ENCODE measurements around the gene RPUSD3.
"Not testable (repeated sequence)": the region's sequence is repeated elsewhere in the genome, so short reads cannot be mapped to it uniquely, and the experiment has no call there.

Gene RPUSD3, protein sequence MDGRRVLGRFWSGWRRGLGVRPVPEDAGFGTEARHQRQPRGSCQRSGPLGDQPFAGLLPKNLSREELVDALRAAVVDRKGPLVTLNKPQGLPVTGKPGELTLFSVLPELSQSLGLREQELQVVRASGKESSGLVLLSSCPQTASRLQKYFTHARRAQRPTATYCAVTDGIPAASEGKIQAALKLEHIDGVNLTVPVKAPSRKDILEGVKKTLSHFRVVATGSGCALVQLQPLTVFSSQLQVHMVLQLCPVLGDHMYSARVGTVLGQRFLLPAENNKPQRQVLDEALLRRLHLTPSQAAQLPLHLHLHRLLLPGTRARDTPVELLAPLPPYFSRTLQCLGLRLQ

DNA sequence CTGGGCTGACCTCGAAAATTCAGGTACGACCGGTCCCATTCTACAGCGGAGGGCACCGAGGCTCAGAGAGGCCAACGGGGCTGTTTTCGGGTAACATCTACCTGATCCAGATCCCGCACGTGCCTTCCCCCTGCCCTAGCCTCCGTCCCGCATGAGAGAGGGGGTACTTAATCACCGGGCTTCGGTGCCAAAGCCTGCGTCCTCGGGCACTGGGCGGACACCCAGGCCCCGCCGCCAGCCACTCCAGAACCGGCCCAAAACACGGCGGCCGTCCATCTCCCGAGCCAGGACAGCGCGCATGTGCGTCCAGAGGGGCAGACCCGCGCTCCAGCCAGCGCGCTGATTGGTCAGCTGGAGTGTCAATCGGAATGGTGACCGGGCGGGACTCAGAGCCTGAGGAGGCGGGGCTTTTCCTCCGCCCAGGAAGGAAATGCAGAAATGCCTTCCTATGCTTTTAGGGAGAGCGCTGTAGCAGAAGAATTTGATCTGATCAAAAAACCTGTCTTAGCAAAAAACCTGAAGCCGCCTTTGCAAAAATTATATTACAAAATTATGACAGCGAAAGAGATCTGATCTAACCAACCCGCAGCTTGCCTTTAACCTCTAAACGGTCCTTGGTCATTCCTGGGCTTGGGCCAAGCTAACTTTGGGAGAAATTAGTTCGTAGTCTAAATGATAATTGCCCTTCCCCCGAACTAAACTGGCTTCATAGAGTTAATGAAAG is at the start of gene RPUSD3:
TSS of gene RPUSD3 (minus strand) at position 294 of the 724 bp plus-strand sequence. CDS start at position 276, 18 bp downstream.
- DNase-seq (ENCODE audit: low spot score): peak; percentile 97

DNA sequence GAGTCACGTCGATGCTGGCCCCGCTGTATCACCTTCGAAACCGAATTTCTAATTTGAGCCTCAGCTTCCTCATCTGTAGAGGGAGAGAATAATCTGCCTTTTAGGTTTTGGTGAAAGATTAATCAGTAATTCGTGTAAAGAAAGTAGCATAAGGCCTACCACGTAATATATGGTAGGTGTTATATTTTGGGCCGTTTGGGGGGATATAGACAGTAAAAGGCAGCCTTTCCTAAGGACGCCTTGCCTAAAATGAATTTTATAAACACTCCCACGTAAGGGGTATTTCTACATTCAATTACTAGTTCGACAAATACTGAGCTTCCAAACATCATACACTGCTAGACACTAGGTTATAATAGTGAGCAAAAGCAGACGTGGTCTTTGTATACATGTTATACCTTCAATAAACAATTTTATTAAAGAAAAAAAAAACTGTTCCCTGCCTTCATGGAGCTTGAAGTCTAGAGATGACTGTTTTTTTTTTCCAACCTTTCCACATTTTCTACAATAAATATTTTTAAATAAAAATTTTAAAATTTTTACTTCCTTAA is 47.3 kb upstream of the RPUSD3 start:
- no peak for DNase-seq (ENCODE audit: low spot score)

DNA sequence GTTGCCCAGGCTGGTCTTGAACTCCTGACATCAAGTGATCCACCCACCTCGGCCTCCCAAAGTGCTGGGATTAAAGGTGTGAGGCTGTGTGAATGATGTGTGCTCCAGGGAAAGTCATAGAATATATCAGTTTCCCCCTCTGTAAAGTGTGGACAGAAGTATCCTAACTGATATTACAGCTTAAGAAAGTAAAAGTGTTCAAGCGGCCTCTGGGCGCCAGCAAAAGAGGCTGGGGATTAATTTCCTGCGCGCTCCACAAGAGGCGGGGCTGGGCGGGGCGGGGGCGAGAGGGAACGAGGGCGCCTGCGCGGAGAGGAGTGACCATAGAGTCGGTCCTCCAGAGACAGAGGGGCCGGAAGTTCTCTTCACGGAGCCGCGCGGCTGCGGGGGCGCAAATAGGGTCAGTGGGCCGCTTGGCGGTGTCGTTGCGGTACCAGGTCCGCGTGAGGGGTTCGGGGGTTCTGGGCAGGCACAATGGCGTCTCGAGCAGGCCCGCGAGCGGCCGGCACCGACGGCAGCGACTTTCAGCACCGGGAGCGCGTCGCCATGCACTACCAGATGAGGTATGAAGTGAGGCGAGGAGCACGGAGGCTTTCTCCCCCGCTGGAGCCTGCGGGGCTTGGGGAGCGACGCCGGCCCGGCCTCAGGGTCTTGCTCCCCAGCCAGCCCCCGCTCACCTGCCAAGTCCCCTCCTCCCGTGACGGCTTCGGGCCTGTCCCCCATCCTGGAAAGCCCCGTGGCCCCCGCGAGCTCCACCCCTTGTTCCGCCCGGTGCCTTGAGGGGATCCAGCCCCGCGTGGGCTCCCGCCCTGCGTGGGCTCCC is 46.7 kb upstream of the RPUSD3 start, which contains the start of gene JAGN1:
TSS of gene JAGN1 (plus strand) at position 362 of the 823 bp plus-strand sequence. CDS start at position 475, 113 bp downstream.
- DNase-seq (ENCODE audit: low spot score): peak; percentile 89

DNA sequence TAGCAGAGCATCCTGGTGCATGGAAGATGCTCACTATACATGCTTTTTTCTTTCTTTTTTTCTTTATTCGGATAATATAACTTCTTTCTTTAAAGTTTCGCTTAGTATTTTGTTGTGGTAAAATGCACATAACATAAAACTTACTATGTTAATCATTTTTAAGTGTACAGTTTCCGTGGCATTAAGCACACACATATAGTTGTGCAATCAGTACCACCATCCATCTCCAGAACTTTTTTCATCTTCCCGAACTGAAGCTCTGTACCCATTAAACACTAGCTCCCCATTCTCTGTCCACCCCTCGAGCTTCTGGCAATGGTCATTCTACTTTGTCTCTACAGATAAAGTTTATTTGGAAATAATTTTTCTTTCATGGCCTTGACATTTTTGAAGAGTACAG is 45.6 kb upstream of the RPUSD3 start:
- DNase-seq (ENCODE audit: low spot score): no peak

DNA sequence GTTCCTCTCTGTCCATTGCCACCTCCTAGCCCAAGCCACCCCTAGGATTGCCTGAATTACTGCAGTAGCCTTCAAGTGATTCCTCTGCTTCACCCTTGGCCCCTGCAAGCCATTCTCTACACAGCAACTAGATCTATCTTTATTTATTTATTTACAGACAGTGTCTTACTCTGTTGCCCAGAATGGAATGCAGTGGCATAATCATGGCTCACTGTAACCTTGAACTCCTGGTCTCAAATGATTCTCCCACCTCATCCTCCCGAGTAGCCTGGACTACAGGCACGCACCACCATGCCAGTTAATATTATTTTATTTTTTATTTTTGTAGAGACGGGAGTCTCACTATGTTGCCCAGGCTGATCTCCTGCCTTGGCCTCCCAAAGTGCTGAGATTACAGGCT is 44.7 kb upstream of the RPUSD3 start:
- DNase-seq (ENCODE audit: low spot score): no peak

DNA sequence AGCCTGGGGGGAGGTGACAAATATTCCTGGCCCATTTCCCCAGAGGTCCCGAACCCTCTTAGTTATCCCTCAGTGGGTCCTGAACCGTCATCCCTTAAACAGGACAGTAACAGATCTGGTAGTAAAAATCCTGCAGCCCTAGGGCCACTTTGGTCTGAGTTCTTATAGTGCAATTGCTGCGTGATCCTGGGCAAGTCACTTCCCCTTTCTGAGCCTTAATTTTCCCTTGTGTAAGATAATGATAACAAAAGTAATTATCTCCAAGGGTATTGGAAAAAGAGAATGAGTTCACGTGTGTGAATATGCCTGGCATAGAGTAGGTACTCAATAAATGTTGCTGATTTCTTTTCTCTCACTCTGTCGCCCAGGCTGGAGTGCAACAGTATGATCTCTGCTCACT is 43.7 kb upstream of the RPUSD3 start:
- no peak for DNase-seq (ENCODE audit: low spot score)

DNA sequence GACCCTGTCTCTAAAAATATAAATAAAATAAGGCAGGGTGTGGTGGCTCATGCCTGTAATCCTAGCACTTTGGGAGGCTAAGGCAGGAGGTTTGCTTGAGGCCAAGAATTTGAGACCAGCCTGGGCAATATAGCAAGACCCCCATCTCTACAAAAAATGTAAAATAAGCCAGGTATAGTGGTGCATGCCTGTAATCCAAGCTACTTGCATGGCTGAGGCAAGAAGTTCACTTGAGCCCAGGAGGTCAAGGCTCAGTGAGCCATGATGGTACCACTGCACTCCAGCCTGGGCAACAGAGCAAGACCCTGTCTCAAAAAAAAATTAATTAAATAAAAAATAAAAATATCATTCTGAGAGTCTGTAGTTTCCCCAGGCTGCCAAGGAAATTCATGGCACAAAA is 42.5 kb upstream of the RPUSD3 start:
- no peak for DNase-seq (ENCODE audit: low spot score)

DNA sequence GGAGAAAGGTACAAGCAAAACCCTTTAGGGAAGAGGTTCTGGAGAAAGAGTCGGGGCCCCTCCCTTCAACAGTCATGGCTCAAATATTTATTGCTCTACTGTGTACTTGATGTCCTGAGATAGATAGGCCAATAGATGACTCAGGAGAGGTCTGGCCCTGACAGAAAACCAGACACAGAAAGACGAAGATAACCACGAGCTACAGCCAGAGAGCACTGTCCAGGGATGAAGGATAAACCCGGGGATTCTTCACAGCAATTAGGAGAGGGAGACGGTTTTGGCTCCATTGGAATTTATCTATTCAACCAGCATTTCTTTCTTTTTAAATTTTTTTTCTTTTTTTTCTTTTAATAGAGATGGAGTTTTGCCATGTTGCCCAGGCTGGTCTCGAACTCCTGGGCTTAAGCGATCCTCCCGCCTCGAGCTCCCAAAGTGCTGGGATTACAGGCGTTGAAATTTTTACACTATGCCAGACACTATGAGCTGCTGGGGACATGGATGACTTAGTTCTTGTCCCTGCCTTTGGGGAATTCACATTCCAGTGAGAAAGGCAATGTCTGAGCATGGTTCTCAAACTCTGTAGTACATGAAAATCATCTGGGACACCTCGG is 40.9 kb upstream of the RPUSD3 start:
- no peak for DNase-seq (ENCODE audit: low spot score)

DNA sequence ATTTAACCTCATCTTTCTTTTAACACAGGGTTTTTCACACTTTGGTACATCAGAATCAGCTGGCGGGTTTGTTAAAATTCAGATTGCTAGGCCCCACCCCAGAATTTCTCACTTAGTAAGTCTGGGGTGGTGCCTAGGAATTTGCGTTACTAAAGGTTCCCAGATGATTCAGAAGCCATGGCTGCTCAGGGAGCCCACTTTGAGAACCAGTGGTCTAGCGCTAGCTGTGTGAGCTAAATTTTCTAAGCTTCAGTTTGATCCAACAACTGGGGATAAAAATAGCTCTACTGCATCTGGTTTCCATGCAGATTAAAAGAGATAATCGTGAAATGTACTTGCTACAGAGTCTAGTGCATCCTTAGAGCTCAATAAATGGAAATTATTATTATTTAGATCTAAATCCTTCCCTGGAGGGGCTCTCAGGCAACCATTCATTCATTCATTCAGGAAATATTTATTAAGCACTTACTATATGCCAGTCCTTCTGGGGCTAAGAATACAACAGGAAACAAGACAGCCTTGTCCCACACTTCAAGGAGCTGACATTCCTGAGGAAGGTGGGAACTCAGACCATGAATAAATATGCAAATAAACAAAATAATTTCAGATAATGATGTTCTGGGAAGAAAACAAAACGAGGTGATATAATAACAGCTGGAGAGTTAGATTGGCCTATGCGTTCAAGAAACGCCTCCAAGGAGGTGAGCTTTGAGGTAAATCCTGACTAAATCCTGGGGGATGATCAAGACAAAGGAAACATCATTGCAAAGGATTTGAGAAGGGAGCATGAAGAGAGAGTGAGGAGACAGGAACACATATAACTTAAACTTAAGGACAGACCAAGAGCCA is 40.1 kb upstream of the RPUSD3 start:
- DNase-seq (ENCODE audit: low spot score): no peak

DNA sequence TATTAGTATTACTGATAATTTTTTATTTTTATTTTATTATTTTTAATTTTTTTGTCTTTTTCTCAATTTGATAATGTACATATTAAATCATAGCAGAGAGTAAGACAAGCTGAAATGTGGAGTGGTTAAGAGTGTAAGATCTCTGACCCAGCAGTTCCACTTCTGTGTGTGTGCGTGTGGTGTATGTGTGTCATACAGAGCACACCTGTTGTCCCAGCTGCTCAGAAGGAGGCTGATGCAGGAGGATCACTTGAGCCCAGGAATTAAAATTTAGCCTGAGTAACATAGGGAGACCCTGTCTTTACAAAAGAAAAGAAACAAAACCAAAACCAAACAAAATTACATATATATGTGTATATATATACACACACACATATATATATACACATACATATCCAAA is 37.6 kb upstream of the RPUSD3 start:
- DNase-seq (ENCODE audit: low spot score): no peak

DNA sequence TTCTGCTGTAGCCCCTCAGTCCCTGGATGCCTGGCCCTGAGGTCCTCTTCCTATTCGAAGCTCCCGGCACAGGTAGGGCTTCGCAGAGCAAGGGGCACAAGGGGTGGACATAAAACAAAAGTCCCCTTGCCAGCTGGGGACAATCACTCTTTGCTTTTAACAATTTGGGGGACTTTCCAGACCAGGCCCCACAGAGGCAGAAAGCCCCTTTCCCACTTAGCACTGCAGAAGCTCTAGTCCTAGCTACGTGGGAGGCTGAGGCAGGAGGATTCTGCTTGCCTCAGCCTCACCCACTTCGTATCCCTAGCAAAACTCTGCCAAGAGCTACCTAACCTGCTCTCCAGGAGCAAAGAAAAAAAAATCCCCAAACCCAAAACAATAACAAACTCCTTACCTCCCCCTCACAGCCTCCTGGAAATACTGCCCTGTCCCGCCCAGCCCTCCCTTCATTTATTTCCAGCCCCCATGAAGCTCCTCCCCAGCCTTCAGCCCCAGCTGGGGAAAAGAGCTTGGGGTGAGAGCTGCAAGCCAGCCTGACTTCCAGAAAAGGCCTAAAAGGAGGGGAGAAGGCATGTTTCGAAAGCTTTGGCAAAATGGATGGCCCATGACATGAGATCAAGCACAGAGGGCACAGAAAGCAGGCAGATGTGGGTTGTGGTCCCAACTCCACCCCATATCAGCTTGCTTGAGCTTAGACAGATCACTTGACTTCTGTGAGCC is 36.2 kb upstream of the RPUSD3 start, which contains the start of gene CIDEC:
TSS of gene CIDEC (minus strand) at position 424 of the 720 bp plus-strand sequence. CDS start 1,767 bp downstream, outside the sequence.
- DNase-seq (ENCODE audit: low spot score): no peak

DNA sequence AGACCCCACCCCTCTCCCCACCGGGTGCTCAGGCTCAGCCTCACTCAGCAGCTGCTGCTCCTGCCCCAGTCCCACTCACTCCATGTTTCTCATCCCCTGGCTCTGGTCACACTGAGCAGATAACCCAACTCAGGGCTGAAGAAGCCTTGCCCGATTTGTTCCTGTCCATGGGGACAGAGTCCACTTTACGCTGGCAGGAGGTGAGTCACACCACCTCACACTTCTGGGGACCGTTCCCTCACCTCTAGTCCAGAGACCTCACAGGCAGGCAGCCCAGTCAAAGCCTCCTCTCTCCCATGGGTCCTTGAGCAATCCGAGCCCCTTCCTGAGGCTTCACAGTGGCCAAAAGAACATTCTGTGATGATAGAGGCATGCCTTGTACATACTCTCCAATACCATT is 34.9 kb upstream of the RPUSD3 start:
- DNase-seq (ENCODE audit: low spot score): no peak

DNA sequence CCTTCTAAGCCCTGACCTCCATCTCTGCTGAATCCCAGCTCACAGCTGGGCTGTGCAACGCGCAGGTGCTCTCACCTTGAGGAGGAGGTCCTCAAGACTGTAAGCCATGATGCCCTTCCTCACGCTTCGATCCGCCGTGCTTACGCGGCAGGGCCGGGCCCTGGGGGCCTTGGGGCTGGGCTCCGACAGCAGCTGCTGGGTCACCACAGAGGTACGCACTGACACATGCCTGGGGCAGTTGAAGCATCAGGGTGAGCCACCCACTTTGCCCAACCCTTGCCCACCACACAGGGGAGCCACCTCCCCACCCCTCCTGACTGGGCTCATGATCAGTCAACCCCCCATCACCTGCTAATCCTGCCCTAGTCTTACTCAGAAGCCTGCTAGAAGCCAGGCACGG is 33.2 kb upstream of the RPUSD3 start:
- DNase-seq (ENCODE audit: low spot score): no peak

DNA sequence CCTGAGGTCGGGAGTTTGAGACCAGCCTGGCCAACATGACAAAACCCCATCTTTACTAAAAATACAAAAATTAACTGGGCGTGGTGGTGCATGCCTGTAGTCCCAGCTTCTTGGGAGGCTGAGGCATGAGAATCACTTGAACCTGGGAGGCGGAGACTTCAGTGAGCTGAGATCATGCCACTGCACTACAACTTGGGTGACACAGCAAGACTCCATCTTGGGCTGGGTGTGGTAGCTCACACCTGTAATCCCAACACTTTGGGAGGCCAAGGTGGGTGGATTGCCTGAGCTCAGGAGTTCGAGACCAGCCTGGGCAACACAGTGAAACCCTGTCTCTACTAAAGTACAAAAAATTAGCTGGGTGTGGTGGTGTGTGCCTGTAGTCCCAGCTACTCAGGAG is 32.4 kb upstream of the RPUSD3 start:
- not testable (repeated sequence) for DNase-seq (ENCODE audit: low spot score)

DNA sequence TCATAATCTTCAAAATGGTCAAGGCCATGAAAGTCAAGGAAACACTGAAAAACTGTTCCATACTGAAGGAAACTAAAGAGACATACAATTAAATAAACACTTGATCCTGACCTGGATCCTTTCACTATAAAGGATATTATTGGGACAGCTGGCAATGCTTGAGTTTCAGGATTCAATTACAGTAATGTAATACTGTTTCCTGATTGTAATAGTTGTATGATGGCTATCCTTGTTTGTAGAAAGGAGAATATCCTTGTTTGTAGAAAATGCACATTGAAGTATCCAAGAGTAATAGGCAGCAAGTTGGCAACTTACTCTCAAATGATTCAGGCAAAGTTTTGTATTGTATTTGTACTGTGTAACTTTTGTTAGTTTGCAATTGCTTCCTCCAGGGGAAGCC is 31.6 kb upstream of the RPUSD3 start:
- no peak for DNase-seq (ENCODE audit: low spot score)

DNA sequence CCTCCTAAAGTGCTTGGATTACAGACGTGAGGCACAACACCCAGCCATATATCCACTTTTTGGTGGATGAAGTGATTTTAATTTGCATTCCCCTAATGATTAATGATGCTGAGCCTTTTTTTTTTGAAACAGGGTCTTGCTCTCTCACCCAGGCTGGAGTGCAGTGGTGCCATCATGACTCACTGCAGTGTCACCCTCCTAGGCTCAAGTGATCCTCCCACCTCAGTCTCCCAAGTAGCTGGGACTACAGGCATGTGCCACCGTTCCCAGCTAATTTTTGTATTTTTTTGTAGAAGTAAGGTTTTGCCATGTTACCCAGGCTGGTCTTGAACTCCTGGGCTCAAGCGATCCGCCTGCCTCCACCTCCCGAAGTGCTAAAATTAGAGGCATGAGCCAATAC is 28.3 kb upstream of the RPUSD3 start:
- DNase-seq (ENCODE audit: low spot score): not testable (repeated sequence)

DNA sequence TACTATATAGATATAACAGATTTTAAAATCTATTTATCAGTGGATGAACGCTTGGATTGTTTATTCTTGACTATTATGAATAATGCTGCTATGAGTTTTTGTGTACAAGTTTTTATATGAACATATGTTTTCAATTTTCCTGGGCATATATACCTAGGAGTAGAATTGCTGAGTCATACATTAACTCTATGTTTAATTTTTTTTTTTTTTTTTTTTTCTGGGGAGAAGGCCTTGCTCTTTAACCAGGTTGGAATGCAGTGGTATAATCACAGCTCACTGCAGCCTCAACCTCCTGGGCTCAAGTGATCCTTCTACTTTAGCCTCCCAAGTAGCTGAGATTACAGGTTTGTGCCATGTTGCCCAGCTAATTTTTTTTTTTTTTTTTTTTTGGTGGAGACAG is 27.2 kb upstream of the RPUSD3 start:
- no peak for DNase-seq (ENCODE audit: low spot score)

DNA sequence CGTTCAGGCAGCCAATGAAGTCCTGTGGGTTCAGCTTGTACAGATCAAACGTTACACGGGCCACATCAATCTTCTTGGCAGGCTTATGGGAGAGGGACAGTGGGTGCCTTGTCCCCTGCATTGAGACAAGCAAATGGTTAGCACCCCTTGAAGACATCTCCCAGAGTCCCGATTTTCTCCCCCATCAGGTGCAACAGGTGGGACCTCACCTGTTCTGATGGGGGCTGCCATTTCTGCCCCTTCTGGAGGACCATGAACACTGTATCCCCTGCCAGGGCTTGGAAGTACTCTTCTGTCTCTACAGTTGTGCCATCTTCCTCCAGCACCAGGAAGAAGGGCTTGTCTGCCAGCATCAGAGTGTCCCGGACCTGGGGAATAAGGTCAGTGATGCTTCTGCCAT is 26.1 kb upstream of the RPUSD3 start:
- no peak for DNase-seq (ENCODE audit: low spot score)

DNA sequence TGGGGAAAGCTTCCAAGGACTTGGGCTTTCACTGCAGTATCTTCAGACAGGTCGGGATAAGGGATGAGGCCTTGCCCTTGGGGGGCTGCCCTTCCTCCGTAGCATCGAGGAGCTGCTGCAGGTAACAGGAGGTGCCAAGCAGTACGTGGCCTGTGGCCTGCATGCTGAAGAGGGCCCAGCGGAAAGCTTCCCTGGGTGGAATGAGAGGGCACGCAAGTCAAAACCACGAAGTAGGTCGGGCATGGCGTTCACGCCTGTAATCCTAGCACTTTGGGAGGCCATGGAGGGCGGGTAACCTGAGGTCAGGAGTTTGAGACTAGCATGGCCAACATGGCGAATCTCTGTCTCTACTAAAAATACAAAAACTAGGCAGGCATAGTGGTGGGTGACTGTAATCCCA is 23.3 kb upstream of the RPUSD3 start:
- DNase-seq (ENCODE audit: low spot score): no peak

DNA sequence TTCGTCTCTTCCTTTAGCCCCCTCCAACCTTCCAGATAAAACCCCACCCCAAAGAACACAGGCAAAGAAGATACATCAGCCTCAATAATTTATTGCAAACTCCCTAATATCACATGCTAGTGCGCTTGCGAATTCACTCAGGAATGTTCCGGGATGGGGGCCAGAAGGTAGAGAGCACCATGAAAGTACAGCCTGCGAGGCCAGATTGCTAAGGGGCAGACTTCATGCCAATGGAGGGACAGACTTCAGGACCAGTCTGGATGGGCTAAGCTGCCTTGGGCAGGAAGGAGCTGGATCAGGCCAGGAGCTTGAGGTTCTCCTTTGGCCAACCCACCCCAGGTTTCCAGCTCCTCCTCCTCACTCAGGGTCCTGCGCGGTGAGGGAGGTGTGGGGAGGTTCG is 22.8 kb upstream of the RPUSD3 start:
- no peak for DNase-seq (ENCODE audit: low spot score)

Data from cerebellar cortex (tissue), 1 donor.